Nephron (organoid): Measurements from ENCODE around the gene PRKAG2.

Source experiments
- H3K27ac Mint-ChIP-seq, 3 experiments: 2 replicates each; pipeline ENCODE4 v1.8.0; 2020; ENCODE audit warnings: mixed read lengths in 3 of 3, mild to moderate bottlenecking in 2 of 3, moderate library complexity in 1 of 3
- H3K27me3 Mint-ChIP-seq: 2 replicates; pipeline ENCODE4 v1.8.0; 2021; ENCODE audit warnings: low read depth, mild to moderate bottlenecking, moderate library complexity, mixed read lengths
- H3K36me3 Mint-ChIP-seq: 2 replicates; pipeline ENCODE4 v1.8.0; 2020; ENCODE audit warnings: low read depth, mixed read lengths
- H3K4me1 Mint-ChIP-seq: 2 replicates; pipeline ENCODE4 v1.8.0; 2020; ENCODE audit warnings: mixed read lengths
- H3K4me3 Mint-ChIP-seq, 3 experiments: 2 replicates each; pipeline ENCODE4 v1.8.0; 2020; ENCODE audit warnings: mild to moderate bottlenecking in 3 of 3, mixed read lengths in 3 of 3, moderate library complexity in 2 of 3
- H3K9me3 Mint-ChIP-seq: 2 replicates; pipeline ENCODE4 v1.8.0; 2020; ENCODE audit warnings: mixed read lengths
- TF ChIP-seq, protein P1 (sequence below), 3 experiments: fragments of 200-600 bp; sonication (generic); IDR thresholded peaks; one replicate each; pipeline ENCODE4 v1.5.0; 2021; ENCODE audit warnings: antibody characterized with exemption in 3 of 3; ENCODE audit not compliant: unreplicated experiment in 3 of 3

Gene PRKAG2

DNA sequence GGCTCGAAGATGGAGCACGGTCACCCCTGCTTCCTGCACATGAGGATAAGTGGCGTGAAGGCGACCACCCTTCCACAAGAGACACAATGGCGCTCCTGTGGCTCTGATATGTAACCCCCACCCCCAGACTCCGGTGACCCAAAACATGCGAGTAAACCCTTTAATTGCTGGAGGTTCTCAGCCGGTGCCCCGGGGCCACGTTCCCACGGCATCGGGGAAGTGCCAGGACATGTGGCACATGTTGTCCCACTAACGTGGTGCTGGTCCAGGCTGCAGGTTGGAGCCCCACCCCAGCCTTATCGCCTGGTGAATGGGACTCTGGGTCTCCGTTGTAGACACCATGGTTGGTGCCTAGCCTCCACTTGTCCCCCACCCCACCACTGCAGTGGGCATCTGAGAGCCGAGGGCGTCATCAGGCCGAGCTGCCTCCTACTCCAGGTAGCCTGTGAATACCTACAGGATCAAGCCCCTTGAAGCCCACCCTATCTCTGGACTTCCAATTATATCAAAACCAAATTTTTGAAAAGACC lies 132.8 kb downstream of the PRKAG2 start:
- peaks cover 2% of the 10 kb centered on the region for H3K9me3 Mint-ChIP-seq
- peaks cover 34% of the 10 kb centered on the region for H3K27me3 Mint-ChIP-seq
- H3K36me3 Mint-ChIP-seq, result no peaks in the 10 kb centered on the region
- peaks cover 24% of the 10 kb centered on the region for H3K4me1 Mint-ChIP-seq
- no peak overlapping the region for H3K4me3 Mint-ChIP-seq
- H3K27ac Mint-ChIP-seq, result no peak overlapping the region
- TF ChIP-seq, protein P1, sequence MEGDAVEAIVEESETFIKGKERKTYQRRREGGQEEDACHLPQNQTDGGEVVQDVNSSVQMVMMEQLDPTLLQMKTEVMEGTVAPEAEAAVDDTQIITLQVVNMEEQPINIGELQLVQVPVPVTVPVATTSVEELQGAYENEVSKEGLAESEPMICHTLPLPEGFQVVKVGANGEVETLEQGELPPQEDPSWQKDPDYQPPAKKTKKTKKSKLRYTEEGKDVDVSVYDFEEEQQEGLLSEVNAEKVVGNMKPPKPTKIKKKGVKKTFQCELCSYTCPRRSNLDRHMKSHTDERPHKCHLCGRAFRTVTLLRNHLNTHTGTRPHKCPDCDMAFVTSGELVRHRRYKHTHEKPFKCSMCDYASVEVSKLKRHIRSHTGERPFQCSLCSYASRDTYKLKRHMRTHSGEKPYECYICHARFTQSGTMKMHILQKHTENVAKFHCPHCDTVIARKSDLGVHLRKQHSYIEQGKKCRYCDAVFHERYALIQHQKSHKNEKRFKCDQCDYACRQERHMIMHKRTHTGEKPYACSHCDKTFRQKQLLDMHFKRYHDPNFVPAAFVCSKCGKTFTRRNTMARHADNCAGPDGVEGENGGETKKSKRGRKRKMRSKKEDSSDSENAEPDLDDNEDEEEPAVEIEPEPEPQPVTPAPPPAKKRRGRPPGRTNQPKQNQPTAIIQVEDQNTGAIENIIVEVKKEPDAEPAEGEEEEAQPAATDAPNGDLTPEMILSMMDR (IDR thresholded peaks at IDR 0.05; ENCODE audit: unreplicated experiment in 3 of 3), result no peak

DNA sequence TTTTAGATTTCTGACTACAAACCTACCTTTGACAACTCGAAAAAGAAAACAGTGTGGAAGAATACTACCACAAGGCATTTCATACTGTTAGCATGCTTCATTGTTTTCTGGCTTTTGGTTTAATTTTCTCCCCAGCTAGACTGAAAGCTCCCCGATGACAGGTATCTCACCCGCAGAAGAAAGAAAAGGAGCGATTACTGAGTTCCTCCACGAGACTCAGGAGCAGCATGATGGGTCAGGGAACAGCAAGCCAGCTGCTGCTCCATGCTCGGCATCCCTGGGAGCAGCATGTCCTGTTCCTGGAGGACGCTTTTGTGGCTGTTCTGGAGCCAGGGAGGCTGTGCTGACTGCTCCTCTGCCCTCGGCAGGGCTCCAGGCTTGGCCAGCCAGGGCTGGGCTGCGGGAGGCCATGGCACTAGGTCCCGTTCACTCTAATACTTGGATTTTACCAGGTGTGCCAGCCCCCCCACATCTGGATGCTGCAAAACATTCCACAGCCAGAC lies 133.4 kb downstream of the PRKAG2 start:
- H3K4me3 Mint-ChIP-seq, result no peak overlapping the region
- peaks cover 33% of the 10 kb centered on the region for H3K27me3 Mint-ChIP-seq
- TF ChIP-seq, protein P1 (IDR thresholded peaks at IDR 0.05; ENCODE audit: unreplicated experiment in 3 of 3), result no peak
- no peak overlapping the region for H3K27ac Mint-ChIP-seq
- H3K9me3 Mint-ChIP-seq, result peaks cover 2% of the 10 kb centered on the region
- peaks cover 24% of the 10 kb centered on the region for H3K4me1 Mint-ChIP-seq
- H3K36me3 Mint-ChIP-seq, result no peaks in the 10 kb centered on the region

DNA sequence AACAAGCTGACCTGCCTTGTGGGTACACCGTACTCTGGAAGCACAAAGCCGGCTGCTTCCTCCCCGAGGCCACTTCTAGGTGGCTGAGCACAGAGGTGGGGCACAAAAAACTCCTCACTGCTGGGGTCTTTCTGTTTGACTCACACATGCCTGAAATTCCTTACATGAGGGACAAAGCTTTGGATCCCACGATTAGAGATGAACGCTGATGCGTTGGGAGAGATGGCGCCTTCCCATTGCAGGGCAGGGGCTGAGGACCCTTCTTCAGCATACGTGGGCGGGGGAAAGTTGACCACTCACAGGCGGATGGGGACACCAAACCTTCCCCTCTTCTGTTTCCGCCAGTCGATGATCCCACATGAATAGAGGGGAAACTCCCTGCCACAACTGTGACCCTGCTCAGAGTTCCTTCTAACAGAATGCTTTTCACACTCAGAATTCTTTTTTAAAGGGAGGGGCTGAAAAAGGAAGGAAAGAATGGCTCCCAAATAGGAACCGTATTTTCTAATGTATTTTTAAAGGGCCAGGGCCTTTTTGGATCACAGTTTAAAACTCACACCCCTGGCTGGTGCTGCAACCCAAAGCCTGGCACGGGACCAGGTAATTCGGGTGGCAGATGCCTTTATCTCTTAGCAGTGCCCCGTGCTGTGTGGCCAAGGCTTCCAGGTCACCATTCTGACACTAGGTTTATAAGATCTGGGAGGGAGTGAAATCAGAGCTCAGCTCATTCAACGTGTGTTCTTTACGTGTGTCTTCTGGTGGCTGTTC lies 134.0 kb downstream of the PRKAG2 start:
- Mint-ChIP-seq H3K9me3 (peaks cover 2% of the 10 kb centered on the region), H3K4me1 (peaks cover 24% of the 10 kb centered on the region), H3K27me3 (peaks cover 33% of the 10 kb centered on the region), H3K4me3 (no peak overlapping the region), H3K36me3 (no peaks in the 10 kb centered on the region), H3K27ac (peak overlapping the region in 1 of 3 experiments; percentile 46)
- TF ChIP-seq, protein P1 (IDR thresholded peaks at IDR 0.05; ENCODE audit: unreplicated experiment in 3 of 3), result no peak

DNA sequence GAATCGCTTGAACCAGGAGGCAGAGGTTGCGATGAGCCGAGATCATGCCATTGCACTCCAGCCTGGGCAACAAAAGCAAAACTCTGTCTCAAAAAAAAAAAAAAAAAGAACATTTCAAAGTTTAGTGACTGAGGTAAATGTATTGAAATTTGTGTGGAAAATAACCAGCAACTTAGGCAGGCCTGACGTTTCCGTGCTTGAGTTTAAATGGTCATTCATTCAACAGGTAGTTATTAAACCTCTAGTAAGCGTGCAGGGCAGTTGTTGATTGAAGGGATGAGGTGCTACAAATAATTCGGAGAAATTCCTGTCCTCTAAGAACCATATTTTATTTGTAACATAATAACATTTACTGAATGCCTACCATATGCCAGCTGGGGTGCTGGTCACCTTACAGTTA lies 135.3 kb downstream of the PRKAG2 start:
- no peak overlapping the region for H3K4me3 Mint-ChIP-seq
- TF ChIP-seq, protein P1 (IDR thresholded peaks at IDR 0.05; ENCODE audit: unreplicated experiment in 3 of 3), result no peak
- peaks cover 2% of the 10 kb centered on the region for H3K9me3 Mint-ChIP-seq
- H3K36me3 Mint-ChIP-seq, result no peaks in the 10 kb centered on the region
- H3K27me3 Mint-ChIP-seq, result peaks cover 30% of the 10 kb centered on the region
- peaks cover 27% of the 10 kb centered on the region for H3K4me1 Mint-ChIP-seq
- H3K27ac Mint-ChIP-seq, result no peak overlapping the region

DNA sequence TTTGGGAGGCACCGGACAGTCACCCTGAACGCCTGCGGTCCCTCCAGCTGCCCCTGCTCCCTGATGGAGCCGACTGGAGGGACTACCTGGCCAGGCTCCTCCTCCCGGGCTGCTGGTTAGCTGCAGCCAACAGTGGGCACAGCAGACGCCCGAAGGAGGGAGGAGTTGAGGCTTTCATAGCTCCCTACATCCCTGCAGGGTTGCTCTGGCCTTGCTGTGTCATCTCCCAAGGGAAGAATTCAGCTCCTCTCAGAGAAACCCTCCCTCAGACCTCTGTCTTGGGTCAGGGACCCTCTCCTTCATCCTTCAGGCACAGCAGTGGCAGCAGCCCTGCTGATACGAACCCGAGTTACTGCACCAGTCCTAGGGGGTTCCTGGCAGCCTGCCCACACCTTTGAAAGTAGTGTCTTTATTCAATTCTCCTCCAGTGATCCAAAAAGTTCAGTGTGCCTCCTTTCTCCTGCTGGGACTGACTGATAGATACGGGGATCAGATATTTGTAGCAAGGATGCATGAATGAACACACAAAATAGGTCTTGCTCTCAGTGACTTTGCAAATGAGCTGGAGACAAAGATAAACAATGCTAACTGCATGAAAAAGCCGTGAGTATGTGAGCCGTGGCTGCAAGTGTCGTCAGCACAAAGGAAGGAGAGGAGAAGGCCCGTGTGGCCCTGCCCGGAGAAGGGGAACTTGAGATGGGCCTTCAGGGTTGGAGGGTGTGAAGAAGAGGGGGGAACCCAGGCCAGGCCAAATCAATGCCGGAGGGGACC lies 136.6 kb downstream of the PRKAG2 start:
- TF ChIP-seq, protein P1 (IDR thresholded peaks at IDR 0.05; ENCODE audit: unreplicated experiment in 3 of 3), result no peak
- peaks cover 35% of the 10 kb centered on the region for H3K4me1 Mint-ChIP-seq
- H3K27me3 Mint-ChIP-seq, result peaks cover 31% of the 10 kb centered on the region
- no peaks in the 10 kb centered on the region for H3K36me3 Mint-ChIP-seq
- H3K4me3 Mint-ChIP-seq, result no peak overlapping the region
- peaks cover 2% of the 10 kb centered on the region for H3K9me3 Mint-ChIP-seq
- H3K27ac Mint-ChIP-seq, result peak overlapping the region; percentile 2 to 37 (median 15)
